GM19240 (cell line): ENCODE data around the gene INO80E.
"Not testable (repeated sequence)": the region's sequence is repeated elsewhere in the genome, so short reads cannot be mapped to it uniquely, and the experiment has no call there.

ENCODE experiments used
- DNase-seq: peaks from one replicate; pipeline ENCODE4 v3.0.0; 2011; ENCODE audit warnings: low spot score; ENCODE audit not compliant: insufficient read length

Gene INO80E

DNA sequence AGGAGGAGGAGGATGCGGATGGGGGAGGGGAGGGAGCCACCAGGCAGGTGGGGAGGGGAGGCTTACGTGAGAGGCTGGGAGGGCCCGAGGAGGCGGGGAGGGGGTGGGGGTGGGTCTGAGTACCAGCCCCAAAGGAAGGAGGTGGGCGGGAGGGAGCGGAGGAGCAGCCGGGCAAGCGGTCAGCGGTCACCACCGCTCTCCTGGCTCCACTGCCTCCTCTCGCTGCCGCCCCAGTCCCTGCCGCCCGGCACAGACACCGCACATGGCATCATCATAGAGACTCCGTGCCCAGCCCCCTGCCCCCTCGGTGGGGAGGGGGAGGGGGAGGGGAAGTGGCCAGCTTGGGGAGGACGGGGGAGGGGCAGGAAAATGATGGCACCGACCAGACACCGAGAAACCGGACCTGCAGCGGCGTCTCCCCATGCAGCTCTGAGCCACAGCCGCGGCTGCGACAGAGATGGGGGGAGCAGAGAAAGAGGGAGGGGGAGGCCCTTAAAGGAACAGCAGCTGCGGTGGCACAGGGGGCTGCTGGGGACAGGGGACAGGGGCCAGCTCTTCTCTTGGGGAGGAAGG, 34.9 kb downstream of the INO80E start, which contains the start of gene TLCD3B:
TSS of gene TLCD3B (minus strand) at position 431 of the 573 bp plus-strand sequence. CDS start 744 bp downstream, outside the sequence.
- DNase-seq, result no peak

DNA sequence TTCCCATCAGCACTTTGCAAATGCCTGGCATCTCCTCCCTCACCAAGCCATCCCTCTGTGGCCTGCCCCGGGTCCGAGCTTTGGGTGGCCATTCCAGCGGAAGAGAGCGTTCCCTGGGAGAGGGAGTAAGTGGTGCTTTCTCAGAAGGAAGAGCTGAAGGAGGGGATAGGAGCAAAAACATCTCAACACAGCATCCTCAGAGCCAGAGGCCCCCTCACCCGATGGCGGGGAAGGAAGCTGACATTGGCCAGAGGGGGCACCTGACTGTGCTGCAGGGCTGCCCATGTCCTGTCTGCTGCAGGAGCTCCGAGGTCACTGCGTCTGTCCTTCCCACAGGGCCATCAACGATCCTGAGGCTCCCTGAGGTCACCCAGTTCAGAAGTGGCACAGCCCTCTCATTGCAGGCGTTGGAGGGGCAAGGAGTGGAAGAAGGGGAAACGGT, 35.5 kb downstream of the INO80E start:
- DNase-seq, result no peak

DNA sequence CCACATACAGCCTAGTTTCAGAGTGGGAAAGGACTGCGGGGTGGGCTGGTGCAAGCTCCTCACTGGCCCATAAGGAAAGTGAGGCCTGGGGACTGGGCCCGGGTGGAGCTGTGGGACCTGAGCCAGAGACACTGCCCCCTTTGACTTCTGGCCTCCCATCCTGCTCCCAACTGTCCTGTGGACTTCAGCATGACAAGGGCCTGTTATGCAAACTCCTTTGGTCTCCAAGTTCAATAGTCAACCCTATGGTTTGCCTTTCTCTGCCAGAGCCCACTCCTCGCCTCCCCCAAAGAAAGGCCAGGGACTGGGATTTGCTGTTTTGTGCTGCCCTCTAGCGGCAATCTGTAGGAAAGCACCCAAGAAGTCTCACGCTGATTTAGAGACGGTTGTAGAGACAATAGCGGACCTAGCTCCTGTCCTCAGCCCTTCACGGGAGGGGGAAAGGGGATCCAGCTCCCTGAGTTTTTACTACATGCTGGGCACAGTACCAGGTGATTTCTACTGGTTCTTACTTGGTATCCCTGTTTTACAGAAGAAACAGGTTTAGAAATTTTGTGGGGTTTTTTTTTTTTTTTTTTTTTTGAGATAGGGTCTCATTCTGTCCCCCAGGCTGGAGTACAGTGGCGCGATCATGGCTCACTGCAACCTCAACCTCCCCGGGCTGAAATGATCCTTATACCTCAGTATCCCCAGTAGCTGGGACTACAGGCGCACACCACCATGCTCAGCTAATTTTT, 36.2 kb downstream of the INO80E start:
- DNase-seq, result peak; percentile 57

DNA sequence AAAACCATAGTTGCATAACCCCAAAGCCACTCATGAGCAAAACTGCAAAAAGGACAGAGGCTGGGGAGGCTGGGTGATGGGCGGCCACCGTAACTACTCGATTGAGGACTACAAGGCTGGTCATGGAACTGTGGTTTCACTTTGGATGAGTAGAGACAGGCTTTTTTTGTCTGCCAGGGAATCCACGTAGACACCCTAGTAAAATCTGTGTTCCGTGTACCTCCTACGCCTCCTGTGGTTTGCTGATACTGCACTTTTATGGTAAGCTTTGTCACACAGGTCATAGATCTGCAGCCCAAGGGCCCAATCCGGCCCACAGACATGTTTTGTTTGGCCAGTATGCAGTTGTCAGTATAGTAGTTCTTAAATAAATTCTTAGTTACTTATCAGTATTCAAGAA, 37.2 kb downstream of the INO80E start:
- DNase-seq, result no peak

DNA sequence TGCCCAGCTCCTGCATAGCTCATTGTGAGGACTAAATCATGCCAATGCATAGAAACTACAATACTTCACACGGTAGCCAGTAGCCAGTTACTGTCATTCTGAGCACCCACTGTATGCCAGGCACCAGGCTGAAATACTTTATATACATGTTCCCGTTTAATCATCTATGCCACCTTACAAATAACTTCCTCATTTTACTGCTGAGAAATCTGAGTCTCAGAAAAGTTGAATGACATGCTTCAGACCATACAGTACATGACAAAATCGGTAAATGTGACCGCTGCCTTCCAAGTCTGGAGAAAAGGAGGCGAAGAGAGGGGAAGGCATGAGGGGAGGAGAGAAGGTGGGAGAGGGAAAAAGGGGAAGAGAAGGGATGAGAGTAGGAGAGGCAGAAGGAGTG, 44.2 kb downstream of the INO80E start:
- DNase-seq, result no peak

DNA sequence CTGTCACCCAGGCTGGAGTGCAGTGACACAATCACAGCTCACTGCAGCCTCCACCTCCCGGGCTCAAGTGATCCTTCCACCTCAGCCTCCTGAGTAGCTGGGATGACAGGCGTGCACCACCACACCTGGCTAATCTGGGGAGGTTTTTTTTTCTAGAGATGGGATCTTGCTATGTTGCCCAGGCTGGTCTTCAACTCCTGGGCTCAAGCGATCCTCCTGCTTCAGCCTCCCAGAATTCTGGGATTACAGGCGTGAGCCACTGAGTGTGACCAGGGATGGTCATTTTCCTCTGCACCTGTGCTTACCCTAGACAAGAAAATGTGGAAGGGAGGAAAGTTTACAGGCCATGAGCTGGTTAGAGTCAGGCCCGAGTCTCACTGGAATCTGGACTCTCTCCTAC, 44.6 kb downstream of the INO80E start:
- not testable (repeated sequence) for DNase-seq

DNA sequence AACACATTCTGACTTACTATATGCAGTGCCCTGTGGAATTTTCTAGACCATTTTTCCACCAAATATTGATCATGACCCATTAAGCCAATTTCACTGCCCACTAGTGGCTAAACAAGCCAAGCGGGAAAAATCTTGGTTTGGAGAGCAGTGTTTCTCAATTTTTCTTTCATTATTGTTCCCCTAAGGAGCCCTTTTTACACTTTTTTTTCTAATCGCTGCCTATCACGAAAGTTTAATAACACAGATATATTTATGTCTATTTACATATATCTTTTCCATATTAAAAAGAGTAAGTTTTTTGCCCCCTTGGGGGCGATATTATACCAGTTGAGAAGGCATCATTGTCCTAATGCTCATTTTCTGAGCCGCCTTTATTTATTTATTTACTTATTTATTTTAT, 45.8 kb downstream of the INO80E start:
- no peak for DNase-seq

DNA sequence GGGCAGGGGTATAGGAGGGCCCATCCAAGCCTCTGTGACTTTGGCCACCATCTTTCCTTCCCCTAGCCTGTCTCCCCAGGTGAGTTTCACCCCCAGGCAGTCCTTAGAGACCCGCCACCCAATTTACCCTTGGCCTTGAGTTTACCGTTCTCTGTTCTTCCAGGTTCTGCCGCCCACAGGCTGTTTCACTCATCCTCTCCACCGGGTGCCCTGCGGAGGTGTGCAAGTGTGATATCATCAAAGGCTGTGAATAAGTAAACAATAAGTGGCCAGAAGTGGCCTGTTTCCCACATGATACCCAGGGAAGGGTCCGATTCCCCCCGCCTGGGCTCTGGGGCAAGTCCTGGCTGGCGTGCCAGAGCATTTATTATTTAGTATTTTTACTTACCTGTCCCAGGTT, 50.1 kb downstream of the INO80E start:
- DNase-seq, result no peak

DNA sequence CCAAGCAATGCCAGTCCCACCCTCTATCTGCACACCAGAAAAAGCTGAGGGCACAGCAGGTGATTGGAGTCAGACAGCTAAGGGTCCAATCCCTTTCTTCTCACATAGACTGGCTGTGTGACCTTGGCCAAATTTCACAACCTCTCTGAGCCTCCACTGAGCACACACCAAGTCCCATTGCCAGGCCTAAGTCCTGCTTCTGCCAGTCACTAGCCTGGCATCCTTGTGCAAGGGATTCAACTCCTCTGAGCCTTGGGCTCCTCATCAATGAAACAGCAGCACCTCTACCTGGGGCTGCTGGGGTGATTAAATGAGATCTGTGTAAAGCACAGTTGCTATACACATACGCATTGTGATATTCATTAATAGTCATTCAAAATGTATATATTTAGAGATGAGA, 50.5 kb downstream of the INO80E start:
- no peak for DNase-seq

DNA sequence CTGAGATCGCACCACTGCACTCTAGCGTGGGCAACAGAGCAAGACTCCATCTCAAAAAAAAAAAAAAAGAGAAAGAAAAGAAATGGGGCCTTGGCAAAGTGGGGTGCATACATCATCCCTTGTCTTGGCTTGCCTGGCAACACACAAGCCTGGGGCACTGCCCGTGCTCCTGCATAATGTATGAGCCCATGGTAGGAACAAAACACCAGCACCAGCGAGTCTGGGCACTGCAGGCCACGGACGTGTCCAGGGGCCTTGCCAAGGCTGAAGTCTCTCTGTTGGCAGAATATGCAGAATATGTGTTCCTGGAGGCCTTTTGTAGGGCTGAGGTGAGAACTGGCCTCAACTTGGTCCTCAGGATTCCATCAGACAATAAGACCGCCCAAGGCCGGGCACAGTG, 53.8 kb downstream of the INO80E start:
- no peak for DNase-seq

DNA sequence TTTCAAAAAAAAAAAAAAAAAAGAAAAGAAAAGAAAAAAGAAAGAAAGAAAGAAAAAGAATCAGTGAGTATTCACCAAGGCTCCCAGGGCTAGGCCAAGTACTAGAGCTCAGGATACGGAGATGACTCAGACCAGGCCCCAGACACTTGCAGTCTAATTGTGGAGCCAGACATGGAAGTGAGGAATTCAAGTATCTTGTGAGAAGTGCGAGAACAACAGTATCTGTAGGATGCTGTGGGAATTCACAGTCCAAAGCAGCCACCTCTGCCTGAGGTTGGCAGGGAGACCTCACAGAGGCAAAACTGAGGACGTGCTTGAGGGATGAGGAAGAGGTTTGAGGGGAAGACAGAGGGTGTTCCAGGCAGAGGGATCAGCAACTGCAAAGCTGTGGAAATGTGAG, 55.5 kb downstream of the INO80E start:
- no peak for DNase-seq

DNA sequence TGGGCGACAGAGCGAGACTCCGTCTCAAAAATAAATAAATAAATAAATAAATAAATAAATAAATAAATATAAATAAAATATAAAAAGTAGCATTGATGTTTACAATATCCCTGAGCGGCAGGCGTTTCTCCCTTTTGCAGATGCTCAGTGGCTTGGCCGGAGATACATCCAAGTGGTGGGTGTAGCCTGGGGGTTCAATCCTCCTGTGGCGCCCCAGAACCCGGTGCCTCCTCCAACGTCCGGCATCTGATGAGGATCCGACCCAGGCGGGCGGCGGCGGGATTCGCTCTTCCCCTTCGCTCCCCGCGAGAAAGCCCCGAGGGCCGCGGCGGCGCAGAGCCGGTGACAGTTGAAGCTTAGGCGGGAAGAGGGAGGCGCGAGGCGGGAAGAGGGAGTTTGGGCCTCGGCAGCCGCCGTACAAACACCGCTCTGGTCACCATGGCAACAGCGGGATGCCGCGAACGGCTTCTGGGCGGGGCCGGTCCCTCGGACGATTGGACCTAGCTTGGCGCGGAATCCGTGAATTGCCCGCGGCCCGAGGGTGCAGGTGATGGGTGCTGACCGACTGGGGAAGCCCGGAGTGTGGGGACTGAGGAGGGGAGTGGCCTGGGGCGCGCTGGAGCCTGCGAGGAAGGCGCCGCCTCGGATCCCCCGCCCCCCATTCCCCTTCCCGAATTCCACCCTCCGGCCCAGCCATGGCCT, 56.8 kb downstream of the INO80E start:
- peak; percentile 90 for DNase-seq

DNA sequence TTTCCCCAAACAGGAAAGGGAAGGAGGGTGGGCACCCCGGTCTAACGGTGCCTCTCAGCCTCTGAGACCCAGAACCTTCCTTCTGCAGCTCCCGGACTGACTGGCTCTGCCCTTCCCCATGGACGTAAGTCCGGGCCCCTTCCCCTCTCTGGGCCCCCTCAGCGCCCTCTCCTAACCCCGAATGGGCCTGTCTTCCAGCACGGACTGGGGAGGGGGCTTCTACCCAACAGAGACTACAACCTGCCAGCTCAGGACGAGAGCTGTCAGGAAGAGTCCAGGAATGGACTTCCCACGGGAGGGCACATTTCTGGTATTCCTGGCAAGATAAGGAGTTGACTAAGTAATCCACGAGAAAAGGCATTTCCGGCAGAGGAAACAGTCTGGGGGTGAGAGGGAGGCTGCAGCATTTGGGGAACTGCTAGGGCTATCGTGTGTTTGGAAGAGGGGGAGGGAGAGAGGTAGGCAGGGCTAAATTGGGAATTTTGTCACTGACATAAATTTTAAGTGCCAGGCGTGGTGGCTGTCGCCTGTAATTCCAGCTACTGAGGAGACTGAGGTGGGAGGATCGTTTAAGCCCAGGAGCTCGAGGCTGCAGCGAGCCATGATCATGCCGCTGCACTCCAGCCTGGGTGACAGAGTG, 57.5 kb downstream of the INO80E start:
- no peak for DNase-seq

DNA sequence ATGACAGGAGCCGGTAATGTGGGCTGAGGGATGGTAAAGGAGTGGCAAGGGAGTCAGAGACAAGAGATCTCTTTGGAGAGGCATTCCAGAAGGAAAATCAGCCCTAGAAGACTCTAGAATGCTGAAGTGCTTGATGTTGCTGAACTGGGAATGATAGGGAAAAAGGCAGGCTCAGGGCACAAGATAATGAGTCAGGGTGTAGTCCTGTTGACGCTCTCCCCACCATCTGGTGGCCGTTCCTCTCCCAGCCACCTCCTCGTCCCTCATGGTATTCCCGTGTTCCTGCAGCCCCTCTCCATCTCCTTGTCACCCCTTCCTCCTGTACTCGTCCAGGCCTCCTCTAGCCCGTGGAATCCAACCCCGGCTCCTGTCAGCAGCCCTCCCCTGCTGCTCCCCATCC, 58.4 kb downstream of the INO80E start:
- DNase-seq, result no peak

DNA sequence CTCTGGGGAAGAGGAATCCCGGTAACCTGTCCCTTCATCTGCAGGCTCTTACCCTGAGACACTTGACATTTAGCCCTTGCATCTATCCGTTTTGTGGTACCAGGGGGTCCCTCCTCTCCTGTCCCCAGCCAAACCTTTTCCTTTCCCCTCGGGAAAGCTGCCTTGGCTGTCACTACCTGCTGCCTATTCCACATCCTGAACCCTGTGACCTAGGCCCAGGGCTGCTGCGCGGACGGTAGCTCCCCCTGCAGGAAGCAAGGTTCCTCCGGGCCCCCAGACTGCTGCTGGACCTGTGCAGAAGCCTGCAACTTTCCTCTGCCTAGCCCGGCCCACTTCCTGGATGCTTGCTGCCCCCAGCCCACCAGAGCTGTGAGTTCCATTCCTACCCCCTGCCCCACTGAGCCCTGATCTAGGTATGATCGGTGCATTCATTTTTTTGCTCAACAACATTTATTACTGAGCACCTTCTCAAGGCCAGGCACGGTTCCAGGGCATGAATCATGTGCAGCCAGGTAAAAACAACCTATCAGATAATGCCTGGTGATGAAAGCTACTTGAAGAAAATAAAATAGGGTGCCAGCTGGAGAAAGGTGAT, 59.0 kb downstream of the INO80E start:
- DNase-seq, result no peak
